K562 (cell line): ENCODE measurements around the gene KIAA1614. TPM values are rescaled to one million over a fixed set of nuclear protein-coding genes. Genes with fewer than 3 reads are reported as not detected.

Experiments
- BMI1 ChIP-seq: fragments of 150-350 bp; IDR thresholded peaks from 2 replicates; pipeline ENCODE4 v1.6.1; 2014; ENCODE audit warnings: low read length
- BRF2 ChIP-seq: IDR thresholded peaks from 3 replicates; pipeline ENCODE4 v1.6.1; 2011; ENCODE audit warnings: borderline replicate concordance, mild to moderate bottlenecking; ENCODE audit not compliant: insufficient read length, insufficient read depth
- E2F5 ChIP-seq: sonication (generic); formaldehyde crosslinking; IDR thresholded peaks from 2 replicates; pipeline ENCODE4 v1.8.0; 2022; ENCODE audit warnings: mild to moderate bottlenecking, missing genetic modification reagents
- ELK3 ChIP-seq: fragments of 450-650 bp; formaldehyde crosslinking; IDR thresholded peaks from 2 replicates; pipeline ENCODE4 v1.4.0; 2020; ENCODE audit warnings: mild to moderate bottlenecking
- NCOA2 ChIP-seq, 2 experiments: fragments of 450-650 bp; IDR thresholded peaks; 2 replicates each; pipeline ENCODE4 v1.6.1; 2018; ENCODE audit warnings: mild to moderate bottlenecking in 2 of 2, moderate library complexity in 1 of 2; ENCODE audit not compliant: partially characterized antibody in 2 of 2
- NFIX ChIP-seq: fragments of 250-450 bp; sonication (Bioruptor Pico); IDR thresholded peaks from 2 replicates; pipeline ENCODE4 v1.4.0; 2020; ENCODE audit warnings: low read depth, mild to moderate bottlenecking, moderate library complexity
- NRF1 ChIP-seq, 2 experiments: fragments of 450-650 bp; IDR thresholded peaks in 1 of 2; conservative IDR thresholded peaks in 1 of 2; 2 replicates each; pipeline ENCODE4 v1.6.1; 2014; ENCODE audit warnings: mild to moderate bottlenecking in 2 of 2
- NUFIP1 ChIP-seq: fragments of 450-650 bp; IDR thresholded peaks from 2 replicates; pipeline ENCODE4 v1.6.1; 2018; ENCODE audit not compliant: partially characterized antibody
- RBM15 ChIP-seq: fragments of 200-400 bp; formaldehyde crosslinking; IDR thresholded peaks from 2 replicates; pipeline ENCODE4 v1.6.1; 2018; ENCODE audit warnings: mild to moderate bottlenecking, low read length, moderate library complexity; ENCODE audit not compliant: insufficient read depth
- ZBTB40 ChIP-seq, 2 experiments: fragments of 450-650 bp in 1 of 2; sonication (generic) in 1 of 2; formaldehyde crosslinking in 1 of 2; IDR thresholded peaks; 2 replicates each; pipeline versions ENCODE4 v1.7.1 to v1.9.0; 2016 to 2022; ENCODE audit warnings: inconsistent platforms in 1 of 2, mild to moderate bottlenecking in 1 of 2, missing genetic modification reagents in 1 of 2
- ZNF395 ChIP-seq: fragments of 200-800 bp; sonication (Bioruptor generic); IDR thresholded peaks from 2 replicates; pipeline ENCODE4 v1.6.1; 2017; ENCODE audit warnings: missing genetic modification characterization, missing compliant biosample characterization
- ZNF589 ChIP-seq: fragments of 200-800 bp; sonication (Bioruptor generic); IDR thresholded peaks from 2 replicates; pipeline ENCODE4 v1.6.1; 2016; ENCODE audit warnings: low read depth, missing genetic modification characterization, missing compliant biosample characterization
- polyA plus RNA-seq, 8 experiments: library from polyadenylated mRNA; depleted of rRNA in 4 of 8; stranded (reverse) in 5 of 8; unstranded in 3 of 8; fragments of >200 nt; fragmentation: Nextera tagmentation in 2 of 8; fragmentation: Illumina TruSeq in 1 of 8; extraction: Ambion mirVana in 2 of 8; extraction: Trizol in 1 of 8; gene quantifications; 2 replicates each; pipeline versions ENCODE4 v1.2.1 to v1.2.3, GENCODE V29; 2011 to 2014; ENCODE audit warnings: inconsistent platforms in 1 of 8, missing spikeins in 1 of 8
- total RNA-seq, 7 experiments: library from RNA; depleted of rRNA in 6 of 7; stranded (reverse); fragments of >200 nt in 6 of 7; fragmentation: Illumina TruSeq in 2 of 7; extraction: Trizol in 2 of 7; gene quantifications; 2 replicates each; pipeline versions ENCODE4 v1.2.1 to v1.2.3, GENCODE V29; 2011 to 2021; ENCODE audit warnings: low replicate concordance in 1 of 7

Gene KIAA1614
- total and polyA plus RNA-seq, 9 of the 15 experiments (the other 6 are each of a cell fraction or from before 2014, with no cell fraction given): 0.01 to 1.1 (median 0.15) TPM; not detected in 1

GRCh38 chr1:180970333-180971079, 57.8 kb downstream of the KIAA1614 start (continued):
- TF ChIP-seq ZBTB40 (IDR thresholded peaks at IDR 0.05): no peak
- TF ChIP-seq ZBTB40 (CRISPR knock-in tag; IDR thresholded peaks at IDR 0.05): no peak
- no peak for TF ChIP-seq ZNF589 (CRISPR knock-in tag)
- no peak for TF ChIP-seq E2F5 (CRISPR knock-in tag)
- no peak for TF ChIP-seq NFIX (CRISPR knock-in tag)
- TF ChIP-seq BMI1: no peak
- TF ChIP-seq NUFIP1: no peak
- no peak for TF ChIP-seq BRF2
- TF ChIP-seq NCOA2 (IDR thresholded peaks at IDR 0.05; ENCODE audit: partially characterized antibody in 2 of 2): no peak
- no peak for TF ChIP-seq RBM15
- TF ChIP-seq ELK3 (CRISPR knock-in tag): no peak
- no peak for TF ChIP-seq ZNF395
- 0 out of 4 replicates have a peak, but pooled peaks of 1 of the 2 experiments have one; percentile 18 for TF ChIP-seq NRF1 (conservative IDR thresholded peaks at IDR 0.05 in 1 of 2, IDR thresholded peaks at IDR 0.05 in 1 of 2)
